WTC11 (cell line): ENCODE measurements around the gene CREBBP. TPM values are rescaled to one million over a fixed set of nuclear protein-coding genes. Genes with fewer than 3 reads are reported as not detected.

ENCODE experiments used
- ATAC-seq: fragments of 200-7000 bp; cut with Tn5 transposase; 2 replicates; pipeline ENCODE4 v1.10.0; 2021; ENCODE audit warnings: mild to moderate bottlenecking, moderate library complexity
- CTCF ChIA-PET: fragments of 300-600 bp; sonication (Branson Sonifier 250); formaldehyde crosslinking; loops from one replicate; lab custom pipeline; 2021; ENCODE audit warnings: antibody characterized with exemption; lab: Charles Lee
- POLR2A ChIA-PET: fragments of 350-600 bp; sonication (Branson Sonifier 250); formaldehyde crosslinking; loops from one replicate; lab custom pipeline; 2021; ENCODE audit warnings: antibody characterized with exemption; lab: Charles Lee
- DNase-seq: peaks from one replicate; pipeline ENCODE4 v3.0.0; 2021; ENCODE audit warnings: low spot score
- H3K27ac Mint-ChIP-seq: 2 replicates; pipeline ENCODE4 v1.8.0; 2021; ENCODE audit warnings: mixed read lengths
- H3K27me3 Mint-ChIP-seq: 2 replicates; pipeline ENCODE4 v1.8.0; 2021; ENCODE audit warnings: low read depth, mild to moderate bottlenecking, moderate library complexity, mixed read lengths
- H3K36me3 Mint-ChIP-seq: 2 replicates; pipeline ENCODE4 v1.8.0; 2021; ENCODE audit warnings: mixed read lengths
- H3K4me1 Mint-ChIP-seq: 2 replicates; pipeline ENCODE4 v1.8.0; 2022; ENCODE audit warnings: mixed read lengths
- H3K4me3 Mint-ChIP-seq: 2 replicates; pipeline ENCODE4 v1.8.0; 2021; ENCODE audit warnings: mild to moderate bottlenecking, moderate library complexity, mixed read lengths
- H3K9me3 Mint-ChIP-seq: 2 replicates; pipeline ENCODE4 v1.8.0; 2021; ENCODE audit warnings: mixed read lengths
- FOXP1 ChIP-seq: sonication (generic); formaldehyde crosslinking; IDR thresholded peaks from 2 replicates; pipeline ENCODE4 v1.8.0; 2022; ENCODE audit warnings: missing genetic modification reagents, mild to moderate bottlenecking, moderate library complexity, borderline replicate concordance
- GABPB1 ChIP-seq: sonication (generic); formaldehyde crosslinking; IDR thresholded peaks from 2 replicates; pipeline ENCODE4 v1.8.1; 2023; ENCODE audit warnings: mild to moderate bottlenecking, missing genetic modification reagents
- GRHL2 ChIP-seq: fragments of 250-450 bp; sonication (Bioruptor Pico); IDR thresholded peaks from 2 replicates; pipeline ENCODE4 v1.8.0; 2022; ENCODE audit warnings: mild to moderate bottlenecking, moderate library complexity; ENCODE audit not compliant: insufficient replicate concordance, severe bottlenecking
- IRF2 ChIP-seq: sonication (generic); formaldehyde crosslinking; IDR thresholded peaks from 2 replicates; pipeline ENCODE4 v1.8.0; 2022; ENCODE audit warnings: low read depth, missing genetic modification reagents, borderline replicate concordance
- JAZF1 ChIP-seq: fragments of 250-450 bp; sonication (Bioruptor Pico); IDR thresholded peaks from 2 replicates; pipeline ENCODE4 v1.9.0; 2021; ENCODE audit warnings: moderate library complexity, mild to moderate bottlenecking, inconsistent platforms
- JUN ChIP-seq: sonication (generic); formaldehyde crosslinking; IDR thresholded peaks from 2 replicates; pipeline ENCODE4 v1.8.0; 2023; ENCODE audit warnings: mild to moderate bottlenecking, missing genetic modification reagents
- NR1H2 ChIP-seq: sonication (generic); formaldehyde crosslinking; IDR thresholded peaks from 2 replicates; pipeline ENCODE4 v1.9.0; 2021; ENCODE audit warnings: mild to moderate bottlenecking, moderate library complexity, missing genetic modification reagents
- RELA ChIP-seq: sonication (generic); formaldehyde crosslinking; IDR thresholded peaks from 2 replicates; pipeline ENCODE4 v1.8.1; 2022; ENCODE audit warnings: missing genetic modification reagents, mild to moderate bottlenecking, borderline replicate concordance
- ZNF219 ChIP-seq: sonication (generic); formaldehyde crosslinking; IDR thresholded peaks from 2 replicates; pipeline ENCODE4 v1.8.0; 2023; ENCODE audit warnings: missing genetic modification reagents, mild to moderate bottlenecking, borderline replicate concordance
- ZNF416 ChIP-seq: fragments of 250-450 bp; sonication (Bioruptor Pico); IDR thresholded peaks from 2 replicates; pipeline ENCODE4 v1.9.0; 2021; ENCODE audit warnings: mild to moderate bottlenecking, inconsistent platforms
- ZNF671 ChIP-seq: fragments of 250-450 bp; sonication (Bioruptor Pico); IDR thresholded peaks from 2 replicates; pipeline ENCODE4 v1.8.0; 2021; ENCODE audit warnings: mild to moderate bottlenecking
- total RNA-seq: library from RNA; stranded (reverse); gene quantifications from 3 replicates; pipeline ENCODE4 v1.2.3, GENCODE V29; 2021
- TF ChIP-seq, protein P1 (sequence below): fragments of 250-450 bp; sonication (Bioruptor Pico); IDR thresholded peaks from 2 replicates; pipeline ENCODE4 v1.9.0; 2021; ENCODE audit warnings: mild to moderate bottlenecking
- TF ChIP-seq, protein P2 (sequence below): sonication (generic); formaldehyde crosslinking; IDR thresholded peaks from 2 replicates; pipeline ENCODE4 v1.8.1; 2022; ENCODE audit warnings: mild to moderate bottlenecking, moderate library complexity, missing genetic modification reagents
- TF ChIP-seq, protein P3 (sequence below): sonication (generic); formaldehyde crosslinking; IDR thresholded peaks from 2 replicates; pipeline ENCODE4 v1.8.0; 2022; ENCODE audit warnings: mild to moderate bottlenecking, missing genetic modification reagents
- TF ChIP-seq, protein P4 (sequence below): fragments of 250-450 bp; sonication (Bioruptor Pico); IDR thresholded peaks from 2 replicates; pipeline ENCODE4 v1.9.0; 2021; ENCODE audit warnings: moderate library complexity, mild to moderate bottlenecking, inconsistent platforms, borderline replicate concordance
- TF ChIP-seq, protein P5 (sequence below): fragments of 250-450 bp; sonication (Bioruptor Pico); IDR thresholded peaks from 2 replicates; pipeline ENCODE4 v1.9.0; 2021; ENCODE audit warnings: mild to moderate bottlenecking
- TF ChIP-seq, protein P6 (sequence below): sonication (generic); formaldehyde crosslinking; IDR thresholded peaks from 2 replicates; pipeline ENCODE4 v1.8.0; 2022; ENCODE audit warnings: mild to moderate bottlenecking, missing genetic modification reagents
- TF ChIP-seq, protein P7 (sequence below): sonication (generic); formaldehyde crosslinking; IDR thresholded peaks from 2 replicates; pipeline ENCODE4 v1.8.1; 2022; ENCODE audit warnings: missing genetic modification reagents, borderline replicate concordance
- TF ChIP-seq, protein P8 (sequence below): fragments of 250-450 bp; sonication (Bioruptor Pico); IDR thresholded peaks from 2 replicates; pipeline ENCODE4 v2.1.2; 2022; ENCODE audit warnings: mild to moderate bottlenecking, moderate library complexity

Gene CREBBP
- total RNA-seq, 1 experiment from 2014 or later: 49.6 TPM

DNA sequence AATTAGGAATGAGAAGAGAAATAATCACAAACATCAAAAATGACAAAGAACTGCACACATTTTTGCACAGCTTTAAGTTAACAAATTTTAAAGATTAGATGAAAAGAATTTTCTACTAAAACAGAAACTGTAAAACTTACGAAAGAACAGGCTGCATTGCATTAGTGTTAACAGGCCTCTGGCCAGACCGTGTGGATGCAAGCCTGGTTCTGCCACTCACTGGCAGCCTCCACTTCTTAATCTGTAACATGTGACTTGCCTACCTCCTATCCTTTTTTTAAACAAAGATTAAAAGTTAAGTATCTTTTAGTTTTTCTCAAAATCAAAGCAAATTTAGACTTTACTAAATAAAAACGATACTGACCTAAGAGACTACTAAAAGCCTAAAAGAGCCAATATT, 37.5 kb downstream of the CREBBP start:
- ATAC-seq: no peak
- TF ChIP-seq RELA (CRISPR knock-in tag): no peak
- TF ChIP-seq, protein P1, sequence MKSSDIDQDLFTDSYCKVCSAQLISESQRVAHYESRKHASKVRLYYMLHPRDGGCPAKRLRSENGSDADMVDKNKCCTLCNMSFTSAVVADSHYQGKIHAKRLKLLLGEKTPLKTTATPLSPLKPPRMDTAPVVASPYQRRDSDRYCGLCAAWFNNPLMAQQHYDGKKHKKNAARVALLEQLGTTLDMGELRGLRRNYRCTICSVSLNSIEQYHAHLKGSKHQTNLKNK (CRISPR knock-in tag): no peak
- TF ChIP-seq, protein P2, sequence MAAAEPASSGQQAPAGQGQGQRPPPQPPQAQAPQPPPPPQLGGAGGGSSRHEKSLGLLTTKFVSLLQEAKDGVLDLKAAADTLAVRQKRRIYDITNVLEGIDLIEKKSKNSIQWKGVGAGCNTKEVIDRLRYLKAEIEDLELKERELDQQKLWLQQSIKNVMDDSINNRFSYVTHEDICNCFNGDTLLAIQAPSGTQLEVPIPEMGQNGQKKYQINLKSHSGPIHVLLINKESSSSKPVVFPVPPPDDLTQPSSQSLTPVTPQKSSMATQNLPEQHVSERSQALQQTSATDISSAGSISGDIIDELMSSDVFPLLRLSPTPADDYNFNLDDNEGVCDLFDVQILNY (CRISPR knock-in tag): no peak
- TF ChIP-seq, protein P3, sequence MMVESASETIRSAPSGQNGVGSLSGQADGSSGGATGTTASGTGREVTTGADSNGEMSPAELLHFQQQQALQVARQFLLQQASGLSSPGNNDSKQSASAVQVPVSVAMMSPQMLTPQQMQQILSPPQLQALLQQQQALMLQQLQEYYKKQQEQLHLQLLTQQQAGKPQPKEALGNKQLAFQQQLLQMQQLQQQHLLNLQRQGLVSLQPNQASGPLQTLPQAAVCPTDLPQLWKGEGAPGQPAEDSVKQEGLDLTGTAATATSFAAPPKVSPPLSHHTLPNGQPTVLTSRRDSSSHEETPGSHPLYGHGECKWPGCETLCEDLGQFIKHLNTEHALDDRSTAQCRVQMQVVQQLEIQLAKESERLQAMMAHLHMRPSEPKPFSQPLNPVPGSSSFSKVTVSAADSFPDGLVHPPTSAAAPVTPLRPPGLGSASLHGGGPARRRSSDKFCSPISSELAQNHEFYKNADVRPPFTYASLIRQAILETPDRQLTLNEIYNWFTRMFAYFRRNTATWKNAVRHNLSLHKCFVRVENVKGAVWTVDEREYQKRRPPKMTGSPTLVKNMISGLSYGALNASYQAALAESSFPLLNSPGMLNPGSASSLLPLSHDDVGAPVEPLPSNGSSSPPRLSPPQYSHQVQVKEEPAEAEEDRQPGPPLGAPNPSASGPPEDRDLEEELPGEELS: no peak
- no peak for TF ChIP-seq JAZF1 (CRISPR knock-in tag)
- TF ChIP-seq IRF2: no peak
- TF ChIP-seq, protein P4, sequence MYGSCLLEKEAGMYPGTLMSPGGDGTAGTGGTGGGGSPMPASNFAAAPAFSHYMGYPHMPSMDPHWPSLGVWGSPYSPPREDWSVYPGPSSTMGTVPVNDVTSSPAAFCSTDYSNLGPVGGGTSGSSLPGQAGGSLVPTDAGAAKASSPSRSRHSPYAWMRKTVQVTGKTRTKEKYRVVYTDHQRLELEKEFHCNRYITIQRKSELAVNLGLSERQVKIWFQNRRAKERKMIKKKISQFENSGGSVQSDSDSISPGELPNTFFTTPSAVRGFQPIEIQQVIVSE: no peak
- TF ChIP-seq ZNF219: no peak
- POLR2A ChIA-PET: no interaction called here
- Mint-ChIP-seq H3K36me3 (peaks cover 8% of the 10 kb centered on the region; the same call in 1 of the 2 replicates), H3K9me3 (no peaks in the 10 kb centered on the region), H3K27me3 (no peaks in the 10 kb centered on the region), H3K4me3 (no peak overlapping the region), H3K4me1 (peaks cover 48% of the 10 kb centered on the region), H3K27ac (0 out of 2 replicates have a peak overlapping the region, but pooled peaks have one; percentile 45)
- DNase-seq: no peak
- CTCF ChIA-PET: interaction anchor here (0.9 kb wide), 1 partner anchor 9 kb away, joined by 3 read pairs; no protein-coding TSS in a partner anchor

DNA sequence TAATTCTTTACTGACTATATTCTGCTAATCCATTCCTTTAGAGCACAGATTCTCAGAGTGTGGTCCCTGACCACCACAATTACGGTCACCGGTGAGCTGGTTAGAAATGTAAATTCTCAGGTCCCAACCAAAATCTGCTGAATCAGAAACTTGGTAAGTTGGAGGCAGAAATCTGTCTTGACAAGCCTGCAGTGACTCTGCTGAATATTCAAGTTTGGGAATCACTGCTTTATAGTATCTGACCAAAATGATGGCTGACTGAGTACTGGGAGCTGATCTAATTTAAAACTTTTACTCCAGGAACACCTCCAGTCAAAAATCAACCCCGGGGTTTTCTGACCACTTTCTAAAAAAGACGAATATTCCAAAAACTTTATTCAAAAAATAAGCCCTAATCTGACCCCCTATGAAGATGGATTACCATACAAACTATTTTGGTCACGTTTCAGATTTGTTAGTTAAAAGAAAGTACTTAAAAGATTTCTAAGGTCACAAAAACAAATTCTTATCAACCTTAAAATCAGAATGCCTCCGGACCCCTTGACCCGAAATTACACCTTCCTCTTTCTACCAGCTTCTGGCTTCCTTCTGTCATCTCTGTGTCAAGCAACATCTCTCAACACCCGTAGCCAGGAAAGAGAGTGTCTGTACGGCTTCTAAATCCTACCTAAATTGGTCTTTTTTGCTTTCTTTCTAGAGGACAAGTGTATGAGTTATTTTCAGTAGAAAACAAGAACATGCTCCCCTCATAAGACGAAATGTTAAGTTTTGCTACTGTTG, 38.6 kb downstream of the CREBBP start:
- Mint-ChIP-seq H3K4me3 (peak overlapping the region; percentile 41), H3K27me3 (no peaks in the 10 kb centered on the region), H3K36me3 (peaks cover 6% of the 10 kb centered on the region; the same call in 1 of the 2 replicates), H3K4me1 (peaks cover 48% of the 10 kb centered on the region), H3K9me3 (no peaks in the 10 kb centered on the region), H3K27ac (peak overlapping the region; percentile 65)
- TF ChIP-seq IRF2 (no peak), FOXP1 (CRISPR knock-in tag) (no peak), GRHL2 (no peak), GABPB1 (CRISPR knock-in tag) (no peak), JUN (CRISPR knock-in tag) (no peak), NR1H2 (no peak), ZNF416 (CRISPR knock-in tag) (no peak), ZNF671 (no peak)
- TF ChIP-seq, protein P5, sequence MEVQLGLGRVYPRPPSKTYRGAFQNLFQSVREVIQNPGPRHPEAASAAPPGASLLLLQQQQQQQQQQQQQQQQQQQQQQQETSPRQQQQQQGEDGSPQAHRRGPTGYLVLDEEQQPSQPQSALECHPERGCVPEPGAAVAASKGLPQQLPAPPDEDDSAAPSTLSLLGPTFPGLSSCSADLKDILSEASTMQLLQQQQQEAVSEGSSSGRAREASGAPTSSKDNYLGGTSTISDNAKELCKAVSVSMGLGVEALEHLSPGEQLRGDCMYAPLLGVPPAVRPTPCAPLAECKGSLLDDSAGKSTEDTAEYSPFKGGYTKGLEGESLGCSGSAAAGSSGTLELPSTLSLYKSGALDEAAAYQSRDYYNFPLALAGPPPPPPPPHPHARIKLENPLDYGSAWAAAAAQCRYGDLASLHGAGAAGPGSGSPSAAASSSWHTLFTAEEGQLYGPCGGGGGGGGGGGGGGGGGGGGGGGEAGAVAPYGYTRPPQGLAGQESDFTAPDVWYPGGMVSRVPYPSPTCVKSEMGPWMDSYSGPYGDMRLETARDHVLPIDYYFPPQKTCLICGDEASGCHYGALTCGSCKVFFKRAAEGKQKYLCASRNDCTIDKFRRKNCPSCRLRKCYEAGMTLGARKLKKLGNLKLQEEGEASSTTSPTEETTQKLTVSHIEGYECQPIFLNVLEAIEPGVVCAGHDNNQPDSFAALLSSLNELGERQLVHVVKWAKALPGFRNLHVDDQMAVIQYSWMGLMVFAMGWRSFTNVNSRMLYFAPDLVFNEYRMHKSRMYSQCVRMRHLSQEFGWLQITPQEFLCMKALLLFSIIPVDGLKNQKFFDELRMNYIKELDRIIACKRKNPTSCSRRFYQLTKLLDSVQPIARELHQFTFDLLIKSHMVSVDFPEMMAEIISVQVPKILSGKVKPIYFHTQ (CRISPR knock-in tag): no peak
- TF ChIP-seq, protein P6, sequence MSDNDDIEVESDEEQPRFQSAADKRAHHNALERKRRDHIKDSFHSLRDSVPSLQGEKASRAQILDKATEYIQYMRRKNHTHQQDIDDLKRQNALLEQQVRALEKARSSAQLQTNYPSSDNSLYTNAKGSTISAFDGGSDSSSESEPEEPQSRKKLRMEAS (CRISPR knock-in tag): no peak
- TF ChIP-seq, protein P7, sequence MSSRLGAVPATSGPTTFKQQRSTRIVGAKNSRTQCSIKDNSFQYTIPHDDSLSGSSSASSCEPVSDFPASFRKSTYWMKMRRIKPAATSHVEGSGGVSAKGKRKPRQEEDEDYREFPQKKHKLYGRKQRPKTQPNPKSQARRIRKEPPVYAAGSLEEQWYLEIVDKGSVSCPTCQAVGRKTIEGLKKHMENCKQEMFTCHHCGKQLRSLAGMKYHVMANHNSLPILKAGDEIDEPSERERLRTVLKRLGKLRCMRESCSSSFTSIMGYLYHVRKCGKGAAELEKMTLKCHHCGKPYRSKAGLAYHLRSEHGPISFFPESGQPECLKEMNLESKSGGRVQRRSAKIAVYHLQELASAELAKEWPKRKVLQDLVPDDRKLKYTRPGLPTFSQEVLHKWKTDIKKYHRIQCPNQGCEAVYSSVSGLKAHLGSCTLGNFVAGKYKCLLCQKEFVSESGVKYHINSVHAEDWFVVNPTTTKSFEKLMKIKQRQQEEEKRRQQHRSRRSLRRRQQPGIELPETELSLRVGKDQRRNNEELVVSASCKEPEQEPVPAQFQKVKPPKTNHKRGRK (CRISPR knock-in tag): no peak
- TF ChIP-seq, protein P8, sequence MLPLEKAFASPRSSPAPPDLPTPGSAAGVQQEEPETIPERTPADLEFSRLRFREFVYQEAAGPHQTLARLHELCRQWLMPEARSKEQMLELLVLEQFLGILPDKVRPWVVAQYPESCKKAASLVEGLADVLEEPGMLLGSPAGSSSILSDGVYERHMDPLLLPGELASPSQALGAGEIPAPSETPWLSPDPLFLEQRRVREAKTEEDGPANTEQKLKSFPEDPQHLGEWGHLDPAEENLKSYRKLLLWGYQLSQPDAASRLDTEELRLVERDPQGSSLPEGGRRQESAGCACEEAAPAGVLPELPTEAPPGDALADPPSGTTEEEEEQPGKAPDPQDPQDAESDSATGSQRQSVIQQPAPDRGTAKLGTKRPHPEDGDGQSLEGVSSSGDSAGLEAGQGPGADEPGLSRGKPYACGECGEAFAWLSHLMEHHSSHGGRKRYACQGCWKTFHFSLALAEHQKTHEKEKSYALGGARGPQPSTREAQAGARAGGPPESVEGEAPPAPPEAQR (CRISPR knock-in tag): no peak
- POLR2A ChIA-PET: no interaction called here
- DNase-seq: no peak
- CTCF ChIA-PET: interaction anchor here (0.9 kb wide), 1 partner anchor 10 kb away, joined by 3 read pairs; no protein-coding TSS in a partner anchor
- ATAC-seq: no peak
